ENCODE results near the gene HMGXB4.
A peak's percentile ranks its signal among the peaks of the same experiment; 100 is the strongest.
"Not testable (repeated sequence)": the region's sequence is repeated elsewhere in the genome, so short reads cannot be mapped to it uniquely, and the experiment has no call there.

HMGXB4 gene

DNA sequence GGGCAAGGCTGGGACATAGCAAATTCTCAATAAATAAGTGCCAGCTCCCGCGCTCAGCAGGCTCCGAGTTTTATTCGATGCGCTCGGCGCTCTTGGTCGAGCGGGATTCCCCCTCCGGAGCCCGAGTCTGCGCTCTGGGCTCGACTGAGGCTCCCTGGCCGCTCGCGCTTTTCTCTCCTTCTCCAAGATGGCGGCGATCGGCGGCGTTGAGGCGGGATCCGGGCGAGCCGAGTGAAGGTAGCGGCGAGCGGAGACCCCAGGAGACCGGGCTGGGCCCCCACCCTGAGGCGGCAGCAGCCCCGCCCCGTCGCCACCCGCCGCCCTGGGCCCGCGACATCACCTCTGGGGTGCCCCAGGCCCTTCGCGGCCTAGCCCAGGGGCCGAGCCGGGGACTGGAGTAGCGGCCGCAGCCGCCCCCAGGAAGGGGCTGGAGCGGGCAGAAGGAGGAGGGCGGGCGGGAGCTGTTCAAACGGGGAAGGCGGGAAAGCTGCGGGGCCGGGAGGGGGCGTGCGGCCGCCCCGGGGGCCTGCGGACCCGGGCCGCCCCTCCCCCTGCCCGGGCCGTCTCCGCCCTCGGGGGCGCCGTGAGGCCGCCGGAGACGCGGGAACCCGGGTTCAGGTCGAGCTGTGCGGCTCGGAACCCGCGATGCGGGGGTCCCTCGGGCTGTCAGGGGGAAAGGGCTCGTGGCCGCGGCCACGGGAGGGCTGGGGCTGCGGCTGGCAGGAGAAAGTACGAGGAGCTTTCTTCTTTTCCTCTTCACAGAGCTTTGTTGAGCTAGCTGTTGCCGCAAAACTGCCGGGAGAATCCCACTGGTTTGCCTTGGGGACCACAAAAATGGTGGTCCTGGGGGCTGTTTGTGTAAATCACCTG is at the start of gene HMGXB4:
Gene HMGXB4, plus strand, starts transcription at position 173 of the 870 bp plus-strand sequence. CDS start 4,898 bp downstream, outside the sequence.
- DNase-seq: peak; percentile 91

DNA sequence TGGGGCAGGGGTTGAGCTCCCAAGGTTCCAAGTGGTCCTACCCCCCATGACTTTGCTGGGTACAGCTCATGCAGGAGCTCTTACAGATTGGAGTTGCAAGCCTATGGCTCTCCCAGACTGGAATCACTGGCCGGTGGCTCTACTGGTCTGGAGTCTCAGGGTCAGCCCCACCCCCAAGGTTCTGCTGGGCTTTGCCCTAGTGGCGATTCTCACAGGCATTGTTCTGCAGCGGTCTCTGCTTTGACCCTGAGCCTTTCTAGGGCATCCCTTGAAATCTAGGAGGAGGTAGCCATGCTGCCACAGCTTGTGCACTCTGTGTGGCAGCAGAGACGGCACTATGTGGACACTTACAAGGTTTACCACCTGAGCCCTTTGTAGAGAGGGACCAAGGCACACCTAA is 49.3 kb upstream of the HMGXB4 start:
- no peak for DNase-seq

- no peak for DNase-seq
These were observed 48.1 kb upstream of the HMGXB4 start for GRCh38 chr22:35209203-35209602.

GRCh38 chr22:35212009-35212408 is 45.3 kb upstream of the HMGXB4 start:
- no peak for DNase-seq

- no peak for DNase-seq
These were observed 44.3 kb upstream of the HMGXB4 start for GRCh38 chr22:35212996-35213395.

DNA sequence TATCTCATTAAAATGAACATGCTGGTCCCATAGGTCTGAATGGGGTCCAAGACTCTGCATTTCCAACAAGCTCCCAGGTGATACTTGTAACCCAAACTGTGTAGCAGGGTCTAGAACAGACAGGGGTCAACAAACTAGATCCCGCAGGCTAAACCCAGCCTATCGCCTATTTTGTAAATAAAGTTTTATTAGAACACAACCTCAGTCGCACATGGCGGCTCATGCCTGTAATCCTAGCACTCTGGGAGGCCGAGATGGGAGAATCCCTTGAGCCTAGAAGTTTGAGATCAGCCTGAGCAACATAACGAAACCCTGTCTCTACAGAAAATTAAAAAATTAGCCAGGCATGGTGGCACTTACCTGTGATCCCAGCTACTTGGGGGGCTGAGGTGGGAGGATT is 42.3 kb upstream of the HMGXB4 start:
- DNase-seq: no peak

DNA sequence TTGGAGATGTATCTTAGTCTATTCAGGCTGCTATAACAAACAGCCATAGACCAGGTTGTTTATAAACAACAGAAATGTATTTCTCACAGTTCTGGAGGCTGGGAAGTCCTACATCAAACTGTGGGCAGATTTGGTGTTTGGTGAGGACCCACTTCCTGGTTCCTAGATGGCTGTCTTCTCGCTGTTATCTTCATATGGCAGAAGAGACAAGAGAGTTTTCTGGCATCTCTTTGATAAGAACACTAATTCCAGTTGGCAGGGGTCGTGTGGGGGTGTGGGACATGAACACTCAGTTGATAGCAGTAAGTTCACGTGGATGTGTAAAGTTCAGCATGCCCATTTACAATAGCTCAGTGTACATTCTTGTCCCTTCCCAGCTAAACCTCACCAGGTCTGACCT is 41.3 kb upstream of the HMGXB4 start:
- no peak for DNase-seq

DNA sequence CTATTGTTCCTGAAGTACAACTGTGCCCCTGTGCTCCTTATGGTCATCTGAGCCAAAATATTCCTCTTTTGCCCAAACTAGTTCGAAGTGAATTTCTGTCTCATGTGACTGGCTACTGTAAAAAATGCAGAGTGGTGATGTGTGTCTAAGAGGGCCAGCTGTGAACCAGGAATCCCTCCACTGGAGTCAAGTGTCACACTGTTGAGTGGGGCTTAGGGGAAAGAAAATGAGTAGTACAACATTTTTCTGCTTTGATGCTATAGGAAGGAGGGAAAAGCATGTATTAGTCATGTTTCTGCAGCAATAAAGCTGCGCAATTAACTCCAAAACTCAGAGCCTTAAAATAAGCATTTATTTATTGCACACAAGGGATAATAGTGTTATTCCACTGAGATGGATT is 39.8 kb upstream of the HMGXB4 start:
- DNase-seq: no peak

GRCh38 chr22:35218079-35218478 is 39.2 kb upstream of the HMGXB4 start:
- DNase-seq: no peak

- DNase-seq: no peak
These were observed 38.3 kb upstream of the HMGXB4 start for GRCh38 chr22:35219012-35219411.

- DNase-seq: no peak
These were observed 37.1 kb upstream of the HMGXB4 start for GRCh38 chr22:35220221-35220620.

GRCh38 chr22:35225010-35225409 is 32.3 kb upstream of the HMGXB4 start:
- no peak for DNase-seq

DNA sequence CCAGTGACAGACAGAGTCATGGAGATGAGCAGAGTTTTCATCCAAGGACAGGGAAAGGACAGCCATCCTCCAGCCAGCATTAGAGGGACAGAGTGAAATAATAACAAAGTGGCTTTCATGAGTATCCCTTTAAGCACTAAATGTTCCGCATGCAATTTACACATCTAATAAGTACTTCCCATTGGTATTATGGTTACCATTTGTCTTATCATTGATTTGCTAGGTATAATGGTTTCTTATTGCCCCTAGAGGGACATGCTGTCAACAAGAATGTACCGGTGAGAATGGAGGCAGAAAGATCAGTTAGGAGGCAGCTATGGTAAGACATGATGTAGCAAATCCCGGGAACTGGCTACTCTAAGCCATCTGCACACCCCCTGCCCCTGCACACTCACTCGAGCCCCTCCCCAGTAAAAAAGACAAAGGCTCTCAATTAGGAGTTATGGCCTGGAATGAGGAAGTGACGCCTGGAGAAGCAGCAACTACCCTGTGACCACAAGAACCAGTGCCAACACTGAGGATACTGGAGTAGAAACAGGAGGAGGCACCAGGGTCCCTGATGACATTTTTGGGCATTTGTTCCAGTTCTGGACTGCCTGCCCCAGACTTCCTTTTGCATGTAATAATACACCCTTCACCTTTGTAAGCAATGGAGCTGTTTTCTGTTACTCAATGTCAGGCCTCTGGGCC is 30.2 kb upstream of the HMGXB4 start:
- DNase-seq: no peak

GRCh38 chr22:35229865-35230264 is 27.4 kb upstream of the HMGXB4 start:
- DNase-seq: no peak

- DNase-seq: no peak
These were observed 26.9 kb upstream of the HMGXB4 start for GRCh38 chr22:35230417-35230816.

DNA sequence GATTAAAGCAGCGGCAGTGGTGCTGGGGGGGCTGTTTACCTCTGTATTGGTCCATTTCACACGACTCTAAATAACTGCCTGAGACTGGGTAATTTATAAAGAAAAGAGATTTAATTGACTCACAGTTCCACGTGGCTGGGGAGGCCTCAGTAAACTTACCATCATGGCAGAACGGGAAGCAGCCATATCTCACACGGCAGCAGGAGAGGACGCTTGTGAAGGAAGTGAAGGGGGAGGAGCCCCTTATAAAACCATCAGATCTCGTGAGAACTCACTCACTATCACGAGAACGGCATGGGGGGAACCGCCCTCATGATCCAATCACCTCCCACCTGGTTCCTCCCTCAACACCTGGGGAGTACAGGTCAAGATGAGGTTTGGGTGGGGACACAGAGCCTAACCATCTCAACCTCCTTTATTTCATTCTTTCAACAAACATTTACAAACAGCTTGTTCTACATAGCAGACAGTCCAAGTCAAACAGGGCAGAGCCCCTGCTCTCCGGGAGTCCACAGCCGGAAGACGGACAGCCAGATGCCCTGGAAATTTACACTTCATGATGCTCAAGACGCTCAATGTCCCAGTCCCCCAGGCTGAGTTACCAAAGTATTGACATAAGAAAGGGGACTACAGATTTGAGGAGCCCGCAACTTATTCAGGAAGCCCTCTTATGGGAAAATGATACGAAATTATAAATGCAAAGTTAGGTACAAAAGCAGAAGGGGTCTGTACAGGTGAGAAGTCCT is 26.3 kb upstream of the HMGXB4 start:
- peak; percentile 15 for DNase-seq

GRCh38 chr22:35231585-35232084 is 25.7 kb upstream of the HMGXB4 start:
- peak; percentile 87 for DNase-seq

DNA sequence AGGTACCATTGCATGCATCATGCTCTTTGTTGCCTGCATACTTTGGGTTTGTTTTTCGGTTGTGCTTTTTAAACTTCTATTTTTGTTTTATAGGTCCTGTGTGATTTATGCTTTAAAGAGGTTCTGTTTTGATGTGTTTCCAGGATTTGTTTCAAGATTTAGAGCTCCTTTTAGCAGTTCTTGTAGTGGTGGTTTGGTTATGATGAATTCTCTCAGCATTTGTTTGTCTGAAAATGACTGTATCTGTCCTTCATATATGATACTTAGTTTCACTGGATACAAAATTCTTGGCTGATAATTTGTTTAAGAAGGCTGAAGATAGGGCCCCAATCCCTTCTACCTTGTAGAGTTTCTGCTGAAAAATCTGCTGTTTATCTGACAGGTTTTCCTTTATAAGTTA is 18.5 kb upstream of the HMGXB4 start:
- DNase-seq: not testable (repeated sequence)

DNA sequence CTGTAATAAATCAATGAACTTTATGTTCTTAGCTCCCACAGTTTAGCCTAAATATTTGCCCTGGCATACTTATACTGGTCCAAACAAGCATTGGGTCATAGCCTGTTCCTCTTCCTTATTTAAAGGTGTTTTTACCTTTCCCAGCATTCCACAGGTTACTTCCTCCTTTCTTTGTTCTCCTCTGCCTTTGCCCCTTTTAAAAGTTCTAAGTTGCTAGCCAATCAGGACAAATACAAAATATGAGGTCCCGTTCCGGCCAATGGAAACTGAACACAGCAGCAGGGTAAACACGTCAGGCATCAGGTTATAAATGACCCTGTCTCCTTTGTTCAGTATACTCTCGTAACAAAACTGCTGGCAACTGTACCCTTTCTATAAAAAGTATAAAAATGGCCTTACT is 12.8 kb upstream of the HMGXB4 start:
- not testable (repeated sequence) for DNase-seq

- no peak for DNase-seq
These were observed 7.1 kb upstream of the HMGXB4 start for GRCh38 chr22:35250156-35250555.

DNA sequence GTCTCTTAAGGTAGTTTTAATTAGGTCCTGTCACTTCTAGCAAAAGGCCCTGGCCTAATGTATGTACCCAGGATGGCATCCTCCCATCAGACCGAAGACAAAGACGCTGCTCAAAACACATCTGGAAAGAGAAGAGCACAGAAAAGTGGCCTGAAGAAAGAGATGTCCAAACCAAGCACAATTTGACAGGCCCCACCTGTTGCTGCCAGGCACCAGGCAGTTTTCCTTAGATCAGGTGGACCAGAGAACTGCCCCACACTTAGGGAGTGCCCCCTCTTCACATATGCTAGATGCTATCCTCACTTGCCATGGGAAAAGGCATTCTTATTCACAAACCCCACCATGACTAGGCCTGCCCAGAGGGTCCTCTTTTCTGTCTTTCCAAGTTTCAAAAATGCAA is 3.3 kb upstream of the HMGXB4 start:
- DNase-seq: no peak

GRCh38 chr22:35257002-35257320 is 332 bp upstream of the HMGXB4 start:
- no peak for DNase-seq

- no peak for DNase-seq
These were observed 1.1 kb downstream of the HMGXB4 start for GRCh38 chr22:35258191-35258988.
